Measurements from ENCODE around the gene ZNF674. TPM values are rescaled to one million over a fixed set of nuclear protein-coding genes. Genes with fewer than 3 reads are reported as not detected.
A peak's percentile ranks its signal among the peaks of the same experiment; 100 is the strongest.
"Not testable (repeated sequence)": the region's sequence is repeated elsewhere in the genome, so short reads cannot be mapped to it uniquely, and the experiment has no call there.

The ZNF674 gene
- total RNA-seq, 2 experiments from 2014 or later = 2.0 to 2.6 TPM

GRCh38 chrX:46569621-46570020, 24.4 kb upstream of the ZNF674 start:
- no peak overlapping the region for H3K27ac Mint-ChIP-seq
- ChIA-PET CTCF (no interaction called here), POLR2A (no interaction called here)
- H3K4me3 Mint-ChIP-seq = no peak overlapping the region
- no peaks in the 10 kb centered on the region for H3K27me3 Mint-ChIP-seq
- DNase-seq (no peak), ATAC-seq (no peak)
- intact Hi-C loops (cut with DNase I, micrococcal nuclease) = loop anchor here (5.0 to 10.0 kb wide), 6 partner anchors 68 to 947 kb away; no protein-coding TSS in a partner anchor
- peaks cover 21% of the 10 kb centered on the region for H3K4me1 Mint-ChIP-seq
- no peaks in the 10 kb centered on the region for H3K36me3 Mint-ChIP-seq (ENCODE audit: low read depth)
- no peaks in the 10 kb centered on the region for H3K9me3 Mint-ChIP-seq (ENCODE audit: low read depth)

DNA sequence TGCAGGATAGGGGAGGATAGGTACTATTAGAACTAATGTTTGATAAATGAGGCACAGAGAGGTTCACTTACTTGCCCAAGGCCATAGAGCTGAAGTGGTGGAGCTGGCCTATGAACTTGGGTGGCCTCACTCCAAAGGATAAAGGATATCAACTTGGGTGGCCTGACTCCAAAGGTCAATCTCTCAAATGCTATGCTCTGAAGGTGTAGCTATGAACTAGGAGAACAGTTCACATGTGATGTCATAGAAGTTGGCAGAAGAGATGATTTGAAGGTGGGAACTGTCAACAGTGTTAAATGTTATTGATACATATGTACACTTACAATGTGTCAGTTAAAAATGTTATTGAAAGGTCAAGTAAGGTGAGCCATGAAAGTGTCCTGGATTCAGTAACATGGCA, 22.2 kb upstream of the ZNF674 start:
- CTCF ChIA-PET = no interaction called here

DNA sequence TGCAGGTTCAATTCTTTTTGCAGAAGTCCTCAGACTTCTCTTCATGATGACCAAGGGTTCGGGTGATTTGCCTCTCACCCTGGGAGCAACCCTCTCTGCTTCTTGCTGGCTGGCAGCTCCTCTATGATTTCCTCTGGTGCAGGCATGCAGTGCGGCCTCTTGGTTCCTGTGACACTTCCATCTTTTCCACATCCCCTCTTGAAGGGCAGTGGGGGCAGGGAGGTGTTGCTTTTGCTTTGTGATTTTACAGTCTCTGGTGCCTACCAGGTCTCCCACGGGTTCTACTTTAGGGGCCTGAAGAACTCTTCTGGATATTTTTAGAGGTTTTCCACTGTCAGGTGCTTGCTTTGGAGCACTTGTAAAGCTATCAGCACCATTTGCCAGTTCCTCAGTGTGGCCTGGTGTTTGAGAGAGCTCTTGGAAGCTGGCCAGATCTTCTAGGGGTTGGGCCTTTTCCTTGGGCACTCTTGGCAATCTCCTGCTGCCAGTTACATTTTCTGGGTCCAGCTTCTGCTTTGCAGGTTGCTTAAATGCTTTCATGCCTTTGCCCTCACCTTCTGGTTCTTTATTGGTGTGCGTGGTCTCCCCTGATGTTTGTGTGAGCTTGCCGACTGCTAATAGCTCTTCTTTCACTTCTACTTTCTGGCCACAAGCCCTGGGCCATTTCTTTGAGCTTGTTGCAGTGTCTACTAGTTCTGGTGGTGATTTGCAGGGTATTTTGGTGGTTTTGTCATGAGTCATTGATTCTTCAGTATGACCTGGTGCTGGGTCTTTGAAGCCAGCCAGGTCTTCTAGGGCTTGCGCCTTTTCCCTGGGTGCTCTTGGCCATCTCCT, 16.8 kb upstream of the ZNF674 start:
- Mint-ChIP-seq H3K9me3 (ENCODE audit: low read depth) (no peaks in the 10 kb centered on the region), H3K4me1 (peaks cover 10% of the 10 kb centered on the region), H3K36me3 (ENCODE audit: low read depth) (no peaks in the 10 kb centered on the region), H3K4me3 (no peak overlapping the region), H3K27me3 (no peaks in the 10 kb centered on the region), H3K27ac (no peak overlapping the region)
- intact Hi-C loops (cut with DNase I, micrococcal nuclease) = no loop called here
- no peak for DNase-seq
- POLR2A ChIA-PET = interaction anchor here (0.7 kb wide), 1 partner anchor 1375 kb away, joined by 4 read pairs; no protein-coding TSS in a partner anchor
- CTCF ChIA-PET = interaction anchor here (0.6 to 1.7 kb wide), 3 partner anchors 11 to 82 kb away, joined by 3 to 5 read pairs (median 4); no protein-coding TSS in a partner anchor
- ATAC-seq = peak; percentile 61

More for the DNA sequence above, 22.2 kb upstream of the ZNF674 start:
- Mint-ChIP-seq H3K4me1 (peaks cover 16% of the 10 kb centered on the region), H3K9me3 (ENCODE audit: low read depth) (no peaks in the 10 kb centered on the region), H3K27me3 (no peaks in the 10 kb centered on the region), H3K27ac (no peak overlapping the region), H3K4me3 (no peak overlapping the region), H3K36me3 (ENCODE audit: low read depth) (no peaks in the 10 kb centered on the region)
- ATAC-seq (no peak), DNase-seq (no peak)
- POLR2A ChIA-PET = no interaction called here
- intact Hi-C loops (cut with DNase I, micrococcal nuclease) = no loop called here

GRCh38 chrX:46559062-46559461, 13.8 kb upstream of the ZNF674 start:
- Mint-ChIP-seq H3K9me3 (ENCODE audit: low read depth) (no peaks in the 10 kb centered on the region), H3K27ac (no peak overlapping the region), H3K4me1 (peaks cover 10% of the 10 kb centered on the region), H3K4me3 (no peak overlapping the region), H3K36me3 (ENCODE audit: low read depth) (no peaks in the 10 kb centered on the region), H3K27me3 (no peaks in the 10 kb centered on the region)
- ATAC-seq = no peak
- CTCF ChIA-PET = no interaction called here
- no peak for DNase-seq
- intact Hi-C loops (cut with DNase I, micrococcal nuclease) = no loop called here
- POLR2A ChIA-PET = no interaction called here

GRCh38 chrX:46554942-46555341, 9.7 kb upstream of the ZNF674 start:
- H3K4me3 Mint-ChIP-seq = no peak overlapping the region
- intact Hi-C loops (cut with DNase I, micrococcal nuclease) = loop anchor here (1.0 kb wide), 2 partner anchors 87 to 241 kb away; no protein-coding TSS in a partner anchor
- ChIA-PET CTCF (interaction anchor here (0.6 to 1.0 kb wide), 4 partner anchors 8 to 538 kb away, joined by 3 to 4 read pairs (median 4); no protein-coding TSS in a partner anchor), POLR2A (no interaction called here)
- H3K27ac Mint-ChIP-seq = no peak overlapping the region
- H3K9me3 Mint-ChIP-seq (ENCODE audit: low read depth) = no peaks in the 10 kb centered on the region
- H3K27me3 Mint-ChIP-seq = no peaks in the 10 kb centered on the region
- no peak for DNase-seq
- ATAC-seq = no peak
- no peaks in the 10 kb centered on the region for H3K4me1 Mint-ChIP-seq
- no peaks in the 10 kb centered on the region for H3K36me3 Mint-ChIP-seq (ENCODE audit: low read depth)

DNA sequence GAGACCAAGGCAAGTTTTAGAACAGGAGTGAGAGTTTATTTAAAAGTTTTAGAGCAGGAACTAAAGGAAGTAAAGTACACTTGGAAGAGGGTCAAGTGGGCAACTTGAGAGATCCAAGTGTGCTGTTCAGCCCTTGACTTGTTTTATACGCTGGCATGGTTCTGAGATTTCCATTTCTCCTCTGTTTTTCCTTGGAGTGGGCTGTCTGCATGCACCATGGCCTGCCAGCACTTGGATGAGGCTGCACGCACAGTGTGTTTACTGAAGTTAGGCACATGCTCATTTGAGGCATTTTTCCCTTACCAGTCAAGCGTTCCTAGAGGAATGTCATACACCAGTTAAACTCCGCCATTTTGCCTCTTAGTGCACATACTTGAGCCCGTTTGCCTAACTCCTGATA, 8.7 kb upstream of the ZNF674 start:
- POLR2A ChIA-PET = no interaction called here
- Mint-ChIP-seq H3K4me3 (no peak overlapping the region), H3K9me3 (ENCODE audit: low read depth) (no peaks in the 10 kb centered on the region), H3K36me3 (ENCODE audit: low read depth) (peaks cover 5% of the 10 kb centered on the region), H3K27me3 (no peaks in the 10 kb centered on the region), H3K27ac (no peak overlapping the region), H3K4me1 (peaks cover 1% of the 10 kb centered on the region)
- CTCF ChIA-PET = no interaction called here
- intact Hi-C loops (cut with DNase I, micrococcal nuclease) = no loop called here
- ATAC-seq (no peak), DNase-seq (no peak)

DNA sequence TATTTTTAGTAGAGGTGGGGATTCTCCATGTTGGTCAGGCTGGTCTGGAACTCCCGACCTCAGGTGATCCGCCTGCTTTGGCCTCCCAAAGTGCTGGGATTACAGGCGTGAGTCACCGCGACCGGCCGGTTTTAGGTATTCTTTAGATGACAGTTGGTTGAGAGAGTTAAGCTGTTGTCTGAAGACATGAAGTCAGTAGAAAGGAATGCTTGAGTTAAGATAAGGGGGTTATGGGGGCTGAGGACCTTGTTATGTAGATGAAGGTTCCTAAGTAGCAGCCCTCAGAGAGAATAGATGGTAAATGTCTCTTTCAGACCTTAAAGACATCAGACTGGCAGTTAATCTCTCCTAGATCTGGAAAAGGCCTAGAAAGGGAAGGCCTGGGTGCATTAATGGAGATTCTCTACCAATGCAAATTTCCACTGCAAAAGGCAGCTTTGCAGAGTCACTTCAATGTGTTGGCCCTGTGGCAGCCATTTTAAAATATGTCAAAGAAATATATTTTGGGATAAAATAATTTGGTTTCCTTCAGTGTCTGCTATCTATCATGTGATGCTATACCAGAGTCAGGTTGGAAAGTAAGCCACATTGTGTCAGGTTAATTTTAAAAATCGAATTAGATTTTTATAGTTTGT, 6.4 kb upstream of the ZNF674 start:
- H3K27ac Mint-ChIP-seq = no peak overlapping the region
- intact Hi-C loops (cut with DNase I, micrococcal nuclease) = no loop called here
- no peaks in the 10 kb centered on the region for H3K9me3 Mint-ChIP-seq (ENCODE audit: low read depth)
- no peaks in the 10 kb centered on the region for H3K27me3 Mint-ChIP-seq
- H3K36me3 Mint-ChIP-seq (ENCODE audit: low read depth) = peaks cover 11% of the 10 kb centered on the region
- ChIA-PET CTCF (no interaction called here), POLR2A (interaction anchor here (0.6 to 0.7 kb wide), 2 partner anchors 270 to 417 kb away, joined by 3 read pairs; no protein-coding TSS in a partner anchor)
- DNase-seq (no peak), ATAC-seq (no peak)
- H3K4me3 Mint-ChIP-seq = no peak overlapping the region
- H3K4me1 Mint-ChIP-seq = peaks cover 10% of the 10 kb centered on the region

DNA sequence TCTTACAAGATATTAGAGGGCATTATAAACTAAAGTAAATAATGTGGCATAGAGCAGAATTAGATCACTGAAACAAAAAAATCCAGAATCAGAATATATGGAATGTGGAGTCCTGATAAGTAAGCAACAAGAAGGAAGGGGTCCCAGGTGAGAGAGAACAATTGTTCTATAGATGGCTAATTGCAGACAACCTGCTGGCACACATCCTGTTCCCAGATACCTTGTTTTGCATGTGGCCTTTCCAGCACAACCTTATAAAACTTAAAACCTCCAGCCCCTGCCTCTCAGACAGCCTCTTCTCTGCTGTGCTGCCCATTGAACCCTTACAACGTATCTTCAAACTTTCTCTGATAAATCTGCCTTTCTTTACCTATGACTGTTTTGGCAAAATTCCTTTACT, 4.7 kb upstream of the ZNF674 start:
- no peak for ATAC-seq
- H3K27me3 Mint-ChIP-seq = no peaks in the 10 kb centered on the region
- no peaks in the 10 kb centered on the region for H3K9me3 Mint-ChIP-seq (ENCODE audit: low read depth)
- peaks cover 15% of the 10 kb centered on the region for H3K4me1 Mint-ChIP-seq
- H3K36me3 Mint-ChIP-seq (ENCODE audit: low read depth) = peaks cover 14% of the 10 kb centered on the region
- no peak for DNase-seq
- no peak overlapping the region for H3K27ac Mint-ChIP-seq
- intact Hi-C loops (cut with DNase I, micrococcal nuclease) = loop anchor here (5.0 to 10.0 kb wide), 3 partner anchors 87 to 245 kb away; no protein-coding TSS in a partner anchor
- no peak overlapping the region for H3K4me3 Mint-ChIP-seq
- ChIA-PET POLR2A (no interaction called here), CTCF (no interaction called here)

DNA sequence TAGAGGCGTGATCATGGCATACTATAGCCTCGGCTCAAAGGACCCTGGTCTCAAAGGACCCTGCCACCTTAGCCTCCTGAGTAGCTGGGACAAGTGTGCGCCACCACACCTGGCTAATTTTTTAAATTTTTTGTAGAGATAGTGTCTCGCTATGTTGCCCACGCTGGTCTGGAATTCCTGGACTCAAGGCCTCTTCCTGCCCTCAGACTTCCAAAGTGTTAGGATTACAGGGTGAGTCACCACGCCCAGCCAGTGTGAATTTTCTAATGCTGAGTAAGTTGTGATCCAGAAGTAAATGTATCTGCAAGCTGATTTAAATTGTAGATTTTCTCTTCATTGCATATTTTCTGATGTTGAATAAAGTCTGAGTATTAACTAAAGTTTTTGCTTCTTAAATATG, 2.6 kb upstream of the ZNF674 start:
- peaks cover 14% of the 10 kb centered on the region for H3K36me3 Mint-ChIP-seq (ENCODE audit: low read depth)
- DNase-seq = no peak
- peaks cover 32% of the 10 kb centered on the region for H3K4me1 Mint-ChIP-seq
- POLR2A ChIA-PET = no interaction called here
- CTCF ChIA-PET = no interaction called here
- no peak overlapping the region for H3K27ac Mint-ChIP-seq
- H3K27me3 Mint-ChIP-seq = no peaks in the 10 kb centered on the region
- H3K4me3 Mint-ChIP-seq = no peak overlapping the region
- H3K9me3 Mint-ChIP-seq (ENCODE audit: low read depth) = no peaks in the 10 kb centered on the region
- ATAC-seq = no peak
- intact Hi-C loops (cut with DNase I, micrococcal nuclease) = loop anchor here (5.0 to 10.0 kb wide), 3 partner anchors 89 to 247 kb away; no protein-coding TSS in a partner anchor

DNA sequence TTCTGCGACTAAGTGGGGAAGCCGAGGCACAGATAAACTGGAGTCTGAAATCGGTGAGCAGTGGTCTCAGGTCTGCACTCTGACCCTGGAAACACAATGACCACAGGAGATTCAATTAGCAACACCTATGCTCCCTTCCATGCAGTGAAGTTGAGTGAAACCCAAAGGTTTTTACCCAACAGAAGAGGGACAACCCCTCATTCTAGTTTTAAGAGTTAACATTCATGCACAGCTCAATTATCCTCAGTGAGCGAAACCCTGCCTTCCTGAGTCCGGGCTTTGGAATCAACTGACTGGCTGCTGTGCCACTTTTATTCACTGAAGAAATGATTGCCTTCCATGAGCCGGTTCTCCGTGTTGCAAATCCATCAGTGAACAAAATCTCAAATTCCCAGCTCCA, 694 bp downstream of the ZNF674 start:
- not testable (repeated sequence) for H3K9me3 Mint-ChIP-seq (ENCODE audit: low read depth)
- intact Hi-C loops (cut with DNase I, micrococcal nuclease) = loop anchor here (1.0 to 10.0 kb wide), 2 partner anchors 28 to 250 kb away; no protein-coding TSS in a partner anchor

GRCh38 chrX:46543441-46543840, 1.8 kb downstream of the ZNF674 start:
- DNase-seq = no peak
- ChIA-PET POLR2A (interaction anchor here (1.2 kb wide), 1 partner anchor 29 kb away, joined by 4 read pairs; no protein-coding TSS in a partner anchor), CTCF (no interaction called here)
- intact Hi-C loops (cut with DNase I, micrococcal nuclease) = loop anchor here in 1 of 2 experiments (10.0 kb wide), 1 partner anchor 251 kb away; no protein-coding TSS in a partner anchor
- no peaks in the 10 kb centered on the region for H3K9me3 Mint-ChIP-seq (ENCODE audit: low read depth)
- H3K36me3 Mint-ChIP-seq (ENCODE audit: low read depth) = peaks cover 5% of the 10 kb centered on the region
- H3K27ac Mint-ChIP-seq = no peak overlapping the region
- H3K4me1 Mint-ChIP-seq = peaks cover 29% of the 10 kb centered on the region
- no peaks in the 10 kb centered on the region for H3K27me3 Mint-ChIP-seq
- no peak for ATAC-seq
- H3K4me3 Mint-ChIP-seq = no peak overlapping the region

More for the DNA sequence above, 694 bp downstream of the ZNF674 start:
- CTCF ChIA-PET, H3K27me3 Mint-ChIP-seq, DNase-seq: not testable (repeated sequence)
- Mint-ChIP-seq H3K27ac (peak overlapping the region; percentile 94), H3K4me3 (peak overlapping the region; percentile 88), H3K4me1 (peaks cover 32% of the 10 kb centered on the region), H3K36me3 (ENCODE audit: low read depth) (peaks cover 12% of the 10 kb centered on the region)
- POLR2A ChIA-PET = interaction anchor here (0.6 to 1.2 kb wide), 3 partner anchors 28 to 279 kb away, joined by 3 to 4 read pairs (median 3); no protein-coding TSS in a partner anchor
- peak; percentile 35 for ATAC-seq

Data from activated CD4-positive, alpha-beta T cell treated with anti-CD3 and anti-CD28 coated beads for 36 hours (primary cell).